GM12891 (cell line): ENCODE measurements around the gene COQ9.

Experiments
- POLR2A ChIP-seq: IDR thresholded peaks from 2 replicates; pipeline ENCODE4 v1.6.1; 2011; ENCODE audit warnings: low read depth, low read length, control low read depth
- POLR2AphosphoS5 ChIP-seq: IDR thresholded peaks from 2 replicates; pipeline ENCODE4 v1.6.1; 2011; ENCODE audit warnings: low read depth, low read length, control low read depth
- SPI1 ChIP-seq: IDR thresholded peaks from 2 replicates; pipeline ENCODE4 v1.6.1; 2011; ENCODE audit warnings: low read depth, low read length, control low read depth
- TAF1 ChIP-seq: IDR thresholded peaks from 2 replicates; pipeline ENCODE4 v1.6.1; 2011; ENCODE audit warnings: low read depth, low read length, control low read depth

- no peak for TF ChIP-seq POLR2A
- TF ChIP-seq SPI1, result no peak
- no peak for TF ChIP-seq POLR2AphosphoS5
- no peak for TF ChIP-seq TAF1
These were observed 20.9 kb upstream of the COQ9 start for GRCh38 chr16:57426356-57426755.
